WI38 (cell line): ENCODE results near the gene PIH1D1.

Experiments
- H3K4me3 ChIP-seq: 2 replicates; pipeline ENCODE4 v1.5.1; 2011; ENCODE audit warnings: low read depth, mild to moderate bottlenecking, control low read depth, low read length
- TF ChIP-seq, protein P1 (sequence below): IDR thresholded peaks from 2 replicates; pipeline ENCODE4 v1.5.1; 2012; ENCODE audit warnings: low read depth, mild to moderate bottlenecking, control low read depth, low read length

Gene PIH1D1

DNA sequence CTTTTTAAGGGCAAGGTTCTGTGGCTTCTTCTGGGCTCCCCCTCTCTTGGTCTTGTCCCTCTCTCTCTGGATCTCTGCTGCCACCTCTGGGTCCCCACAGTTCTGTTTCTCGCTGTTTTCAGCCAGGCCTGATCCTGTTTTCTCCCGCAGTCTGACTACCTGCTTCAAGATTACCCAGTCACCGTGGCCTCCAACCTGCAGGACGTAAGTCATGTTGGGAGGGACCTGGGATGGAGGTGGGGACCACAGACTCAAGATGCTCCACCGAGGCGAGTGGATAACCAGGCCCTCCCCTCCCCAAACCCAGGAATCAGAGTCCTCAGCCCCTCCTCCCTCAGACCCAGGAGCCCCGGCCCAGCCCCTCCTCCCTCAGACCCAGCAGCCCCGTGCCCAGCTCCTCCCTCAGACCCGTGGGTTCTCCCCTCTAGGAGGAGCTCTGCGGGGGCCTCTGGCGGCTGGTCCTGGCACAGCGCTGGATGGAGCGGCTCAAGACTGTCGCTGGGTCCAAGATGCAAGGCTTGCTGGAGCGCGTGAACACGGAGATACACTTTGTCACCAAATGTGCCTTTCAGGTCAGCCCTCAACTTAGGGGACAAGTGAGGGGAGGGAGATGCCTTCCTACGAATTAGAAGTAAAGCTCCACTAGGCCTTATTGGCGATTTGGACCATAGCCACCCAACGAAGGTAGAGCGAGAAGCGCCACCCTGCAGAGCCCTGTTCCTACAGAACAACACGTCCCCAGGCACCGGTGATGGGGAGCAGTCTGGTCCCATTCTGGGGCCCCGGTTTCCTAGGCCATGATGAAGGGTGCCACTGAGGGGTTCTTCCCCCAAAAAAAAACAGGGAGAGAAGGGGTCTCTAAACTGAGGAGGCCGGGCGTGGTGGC, 24.6 kb upstream of the PIH1D1 start:
- H3K4me3 ChIP-seq: no peak overlapping the region
- TF ChIP-seq, protein P1, sequence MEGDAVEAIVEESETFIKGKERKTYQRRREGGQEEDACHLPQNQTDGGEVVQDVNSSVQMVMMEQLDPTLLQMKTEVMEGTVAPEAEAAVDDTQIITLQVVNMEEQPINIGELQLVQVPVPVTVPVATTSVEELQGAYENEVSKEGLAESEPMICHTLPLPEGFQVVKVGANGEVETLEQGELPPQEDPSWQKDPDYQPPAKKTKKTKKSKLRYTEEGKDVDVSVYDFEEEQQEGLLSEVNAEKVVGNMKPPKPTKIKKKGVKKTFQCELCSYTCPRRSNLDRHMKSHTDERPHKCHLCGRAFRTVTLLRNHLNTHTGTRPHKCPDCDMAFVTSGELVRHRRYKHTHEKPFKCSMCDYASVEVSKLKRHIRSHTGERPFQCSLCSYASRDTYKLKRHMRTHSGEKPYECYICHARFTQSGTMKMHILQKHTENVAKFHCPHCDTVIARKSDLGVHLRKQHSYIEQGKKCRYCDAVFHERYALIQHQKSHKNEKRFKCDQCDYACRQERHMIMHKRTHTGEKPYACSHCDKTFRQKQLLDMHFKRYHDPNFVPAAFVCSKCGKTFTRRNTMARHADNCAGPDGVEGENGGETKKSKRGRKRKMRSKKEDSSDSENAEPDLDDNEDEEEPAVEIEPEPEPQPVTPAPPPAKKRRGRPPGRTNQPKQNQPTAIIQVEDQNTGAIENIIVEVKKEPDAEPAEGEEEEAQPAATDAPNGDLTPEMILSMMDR: peak; percentile 49

DNA sequence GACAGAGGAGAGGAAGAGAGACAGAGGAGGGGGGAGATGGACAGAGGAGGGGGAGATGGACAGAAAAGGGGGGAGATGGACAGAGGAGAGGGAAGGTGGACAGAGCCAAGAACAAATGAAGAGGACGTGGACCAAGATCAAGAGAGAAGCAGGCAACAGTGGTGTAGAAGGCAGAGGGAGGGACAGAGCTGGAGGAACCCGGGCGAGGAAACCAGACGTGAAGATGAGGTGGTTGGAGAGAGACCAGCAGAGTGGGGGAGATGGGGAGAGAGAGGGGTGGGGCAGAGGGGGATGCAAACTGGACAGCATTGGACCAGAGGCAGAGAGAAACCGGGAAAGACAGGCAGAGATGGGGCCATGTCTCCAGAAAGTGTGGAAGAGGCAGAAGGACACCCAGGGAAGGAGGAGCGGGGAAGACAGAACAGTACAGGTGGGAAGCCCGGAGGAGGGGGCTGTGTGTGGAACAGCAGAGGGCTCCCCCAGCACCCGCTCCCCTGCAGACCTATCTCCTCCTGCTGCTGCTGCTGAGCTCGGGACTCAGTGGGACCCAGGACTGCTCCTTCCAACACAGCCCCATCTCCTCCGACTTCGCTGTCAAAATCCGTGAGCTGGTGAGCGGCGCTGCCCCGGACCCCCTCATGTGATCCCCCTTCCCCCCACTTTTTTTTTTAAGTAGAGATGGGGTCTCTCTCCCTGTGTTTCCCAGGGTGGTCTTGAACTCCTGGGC, 23.7 kb upstream of the PIH1D1 start:
- H3K4me3 ChIP-seq: peak overlapping the region; percentile 70
- TF ChIP-seq, protein P1: no peak

DNA sequence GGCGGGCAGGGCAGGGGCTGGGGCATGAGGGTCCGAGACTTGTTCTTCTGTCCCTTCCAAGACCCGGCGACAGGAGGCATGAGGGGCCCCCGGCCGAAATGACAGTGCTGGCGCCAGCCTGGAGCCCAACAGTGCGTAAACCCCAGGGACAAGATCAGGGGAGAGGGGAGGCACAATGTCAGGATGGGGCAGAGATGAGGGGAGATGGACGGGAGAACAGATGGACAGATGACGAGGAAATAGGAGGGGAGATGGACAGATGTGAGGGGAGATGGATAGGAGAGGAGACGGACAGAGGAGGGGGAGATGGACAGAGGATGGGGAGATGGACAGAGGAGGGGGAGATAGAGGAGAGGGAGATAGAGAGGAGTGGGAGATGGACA, 22.9 kb upstream of the PIH1D1 start:
- peak overlapping the region; percentile 70 for H3K4me3 ChIP-seq

DNA sequence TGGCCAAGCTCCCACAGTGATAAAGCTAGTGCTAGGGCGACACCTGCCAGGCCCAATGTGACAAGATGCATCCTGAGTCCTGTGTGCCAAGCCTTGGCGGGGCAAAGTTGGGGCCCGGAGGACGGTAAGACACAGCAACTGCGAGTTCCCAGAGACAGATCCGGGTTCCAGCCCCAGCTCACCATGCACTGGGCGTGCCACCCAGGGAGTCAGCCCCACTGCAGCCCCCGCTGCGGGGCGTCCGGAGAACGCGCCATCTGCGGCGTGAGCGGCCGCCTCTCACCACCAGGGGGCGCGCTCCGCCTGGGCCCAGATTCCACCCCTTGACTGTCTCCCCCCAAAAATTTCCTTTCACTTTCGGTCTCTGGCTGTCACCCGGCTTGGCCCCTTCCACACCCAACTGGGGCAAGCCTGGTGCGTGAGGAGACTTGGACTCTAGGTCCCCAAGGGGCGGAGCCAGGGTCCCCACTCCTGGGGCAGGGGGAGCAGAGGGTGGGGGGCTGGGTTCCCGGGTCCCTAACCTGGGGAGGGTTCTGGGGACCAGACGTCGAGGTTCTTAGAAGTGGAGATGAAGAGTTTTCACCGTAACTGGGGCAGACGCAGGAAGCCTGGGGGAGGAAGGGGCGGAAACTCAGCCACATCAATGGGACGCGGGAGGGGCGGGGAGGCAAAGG, 22.4 kb upstream of the PIH1D1 start, which contains the start of gene FLT3LG:
Gene FLT3LG, plus strand, starts transcription at position 348 of the 674 bp plus-strand sequence. CDS start 425 bp downstream, outside the sequence.
- TF ChIP-seq, protein P1: peak; percentile 93
- H3K4me3 ChIP-seq: peak within 1 kb of the TSS; percentile 70

More for the DNA sequence above, 22.9 kb upstream of the PIH1D1 start:
- TF ChIP-seq, protein P1: no peak

DNA sequence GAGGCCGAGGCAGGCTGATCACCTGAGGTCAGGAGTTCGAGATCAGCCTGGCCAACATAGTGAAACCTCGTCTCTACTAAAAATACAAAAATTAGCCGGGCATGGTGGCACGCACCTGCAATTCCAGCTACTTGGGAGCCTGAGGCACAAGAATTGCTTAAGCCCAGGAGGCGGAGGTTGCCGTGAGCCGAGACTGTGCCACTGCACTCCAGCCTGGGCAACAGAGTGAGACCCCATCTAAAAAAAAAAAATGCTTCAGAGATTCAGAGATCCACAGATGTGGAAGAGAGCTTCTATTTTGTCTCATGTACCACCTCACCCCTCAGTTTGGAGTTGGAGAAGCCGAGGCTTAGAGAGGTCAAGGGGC, 21.9 kb upstream of the PIH1D1 start:
- H3K4me3 ChIP-seq: peak overlapping the region; percentile 70

DNA sequence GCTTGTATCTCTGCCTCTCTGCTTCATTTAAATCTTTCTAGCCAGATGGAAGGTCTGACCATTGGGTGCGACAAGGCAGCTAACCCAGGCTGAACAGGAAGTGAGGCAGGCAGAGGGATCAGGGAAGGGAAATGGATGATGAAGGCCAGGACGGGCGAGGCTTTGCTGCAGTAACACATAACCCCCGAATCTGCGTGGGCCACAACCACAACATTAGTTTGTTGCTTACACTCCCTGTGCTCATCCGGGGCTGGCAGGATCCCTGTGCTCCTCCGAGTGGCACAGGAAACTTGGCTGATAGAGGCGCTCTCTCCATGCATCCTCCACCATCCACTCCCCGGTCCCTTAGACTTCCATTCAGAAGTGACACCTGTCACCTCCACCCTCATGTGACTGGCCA, 21.3 kb upstream of the PIH1D1 start:
- TF ChIP-seq, protein P1: no peak
- H3K4me3 ChIP-seq: no peak overlapping the region

DNA sequence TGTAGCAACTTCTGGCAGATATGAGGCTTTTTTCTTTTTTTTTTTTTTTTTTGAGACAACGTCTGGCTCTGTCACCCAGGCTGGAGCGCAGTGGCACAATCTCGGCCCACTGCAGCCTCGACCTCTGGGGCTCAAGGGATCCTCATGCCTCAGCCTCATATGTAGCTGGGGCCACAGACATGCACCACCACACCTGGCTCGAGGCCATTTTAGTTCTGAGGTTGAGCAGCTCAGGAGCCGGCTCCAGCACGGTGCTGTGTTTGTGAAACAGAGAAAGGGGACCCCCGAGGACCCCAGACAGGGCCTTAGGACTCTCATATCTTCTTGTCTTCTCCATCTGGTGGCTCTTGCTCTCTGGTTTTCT, 19.0 kb upstream of the PIH1D1 start:
- no peak overlapping the region for H3K4me3 ChIP-seq
- TF ChIP-seq, protein P1: no peak
